Limb (tissue), 2 donors: Measurements from ENCODE around the gene GZF1.

ENCODE experiments used
- DNase-seq, 2 donors: peaks; one replicate each; pipeline ENCODE4 v3.0.0-alpha.2; 2016; ENCODE audit errors: extremely low spot score in 2 of 2

Gene GZF1

DNA sequence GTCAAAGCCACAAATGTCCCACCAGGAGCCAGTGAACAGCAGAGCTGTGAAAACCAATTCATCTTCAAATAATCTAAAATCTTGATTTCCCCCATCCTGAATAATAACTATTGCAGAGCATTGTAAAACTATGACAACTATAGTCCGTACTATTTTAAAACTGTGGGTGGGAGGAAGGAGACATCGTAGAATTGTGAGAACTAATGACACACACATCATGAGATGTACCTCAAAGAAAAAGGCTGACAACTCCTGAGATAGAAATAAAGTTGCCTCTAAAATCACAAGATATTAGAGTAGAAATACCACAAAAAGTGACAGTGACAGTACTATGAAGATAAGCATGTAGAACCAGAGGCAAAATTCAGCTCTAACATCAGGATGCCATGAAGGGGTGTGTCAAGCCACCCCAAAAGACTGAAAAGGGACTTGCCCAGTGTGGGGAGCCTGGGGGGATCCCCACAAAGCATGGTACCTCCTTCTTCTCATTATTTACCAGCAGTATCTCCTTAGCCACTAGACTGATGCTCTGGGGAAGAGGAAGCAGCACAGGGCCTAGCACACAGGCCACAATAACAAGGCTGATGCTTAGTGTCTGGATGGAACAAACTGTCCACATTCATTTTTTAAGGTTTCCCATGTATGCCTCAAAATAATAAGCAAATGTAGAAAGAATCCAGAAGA is 45.9 kb downstream of the GZF1 start:
- no peak for DNase-seq

- DNase-seq, result no peak
These were observed 47.0 kb downstream of the GZF1 start for GRCh38 chr20:23408957-23409356.

- no peak for DNase-seq
These were observed 47.8 kb downstream of the GZF1 start for GRCh38 chr20:23409800-23410199.

GRCh38 chr20:23410916-23411695 is 49.1 kb downstream of the GZF1 start:
- no peak for DNase-seq

DNA sequence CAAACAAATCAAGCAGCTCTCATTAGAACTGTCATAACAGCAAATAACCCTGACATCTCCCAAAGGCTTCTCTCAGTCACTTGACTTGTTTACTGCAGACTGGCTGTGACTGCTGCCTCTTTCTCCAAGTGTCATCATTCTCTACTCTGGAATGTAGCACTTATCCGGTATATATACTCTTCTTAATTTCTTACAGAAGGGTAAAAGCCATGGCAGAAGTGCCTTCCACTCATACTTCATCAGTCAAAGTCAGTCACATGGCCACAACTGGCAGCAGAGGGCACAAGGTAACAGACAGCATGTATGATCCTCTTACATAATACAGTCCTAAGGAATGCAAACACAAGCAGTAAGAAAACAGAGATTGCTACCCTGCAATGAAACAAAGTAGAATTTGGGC is 50.0 kb downstream of the GZF1 start:
- no peak for DNase-seq

- DNase-seq, result no peak
These were observed 52.0 kb downstream of the GZF1 start for GRCh38 chr20:23413862-23414422.

- DNase-seq, result no peak
These were observed 52.7 kb downstream of the GZF1 start for GRCh38 chr20:23414526-23415188.

- no peak for DNase-seq
These were observed 53.6 kb downstream of the GZF1 start for GRCh38 chr20:23415555-23415954.

DNA sequence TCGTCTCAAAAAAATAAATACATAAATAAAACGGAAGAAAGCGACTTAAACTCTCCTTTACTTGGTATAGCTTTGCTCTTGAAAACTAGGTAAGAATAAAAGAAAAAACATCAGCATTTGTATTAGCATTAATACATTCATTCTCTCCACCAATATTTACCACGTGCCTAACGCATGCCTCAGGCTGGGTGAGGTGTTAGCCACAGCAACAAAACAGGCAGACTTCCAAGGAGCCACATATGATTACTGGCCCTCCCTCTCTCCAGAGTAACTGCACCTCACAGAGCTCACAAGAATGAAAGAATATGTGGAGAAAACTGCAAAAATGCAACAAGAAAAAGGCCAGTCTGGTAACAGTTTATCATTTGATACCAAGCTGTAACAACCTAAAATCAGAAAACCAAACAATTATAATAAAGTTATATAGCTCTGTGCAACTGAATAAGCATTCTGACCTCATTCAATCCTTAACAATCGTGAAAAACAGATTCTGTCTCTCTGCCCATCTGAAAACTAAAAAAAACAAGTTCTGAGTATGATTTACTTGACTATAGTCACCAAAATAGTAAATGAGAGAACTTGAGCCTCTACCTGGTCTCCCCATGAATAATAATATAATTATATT is 54.1 kb downstream of the GZF1 start:
- no peak for DNase-seq

GRCh38 chr20:23417861-23418260 is 55.9 kb downstream of the GZF1 start:
- no peak for DNase-seq

DNA sequence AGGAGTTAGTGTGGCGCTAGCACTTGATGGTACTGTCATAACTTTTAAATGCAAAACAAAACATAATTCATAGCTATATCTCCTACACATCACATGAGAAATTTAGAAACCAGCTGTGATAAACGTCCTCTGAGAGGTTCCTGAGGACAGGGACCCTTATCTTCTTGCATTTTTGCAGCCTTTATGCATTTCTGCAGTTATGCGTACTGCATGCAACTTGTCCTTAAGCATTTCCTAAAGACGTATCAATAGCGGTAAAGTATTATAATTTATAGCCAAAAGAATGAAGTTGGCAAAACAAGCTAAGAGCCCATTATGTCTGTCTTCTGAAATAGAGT is 57.6 kb downstream of the GZF1 start:
- no peak for DNase-seq

DNA sequence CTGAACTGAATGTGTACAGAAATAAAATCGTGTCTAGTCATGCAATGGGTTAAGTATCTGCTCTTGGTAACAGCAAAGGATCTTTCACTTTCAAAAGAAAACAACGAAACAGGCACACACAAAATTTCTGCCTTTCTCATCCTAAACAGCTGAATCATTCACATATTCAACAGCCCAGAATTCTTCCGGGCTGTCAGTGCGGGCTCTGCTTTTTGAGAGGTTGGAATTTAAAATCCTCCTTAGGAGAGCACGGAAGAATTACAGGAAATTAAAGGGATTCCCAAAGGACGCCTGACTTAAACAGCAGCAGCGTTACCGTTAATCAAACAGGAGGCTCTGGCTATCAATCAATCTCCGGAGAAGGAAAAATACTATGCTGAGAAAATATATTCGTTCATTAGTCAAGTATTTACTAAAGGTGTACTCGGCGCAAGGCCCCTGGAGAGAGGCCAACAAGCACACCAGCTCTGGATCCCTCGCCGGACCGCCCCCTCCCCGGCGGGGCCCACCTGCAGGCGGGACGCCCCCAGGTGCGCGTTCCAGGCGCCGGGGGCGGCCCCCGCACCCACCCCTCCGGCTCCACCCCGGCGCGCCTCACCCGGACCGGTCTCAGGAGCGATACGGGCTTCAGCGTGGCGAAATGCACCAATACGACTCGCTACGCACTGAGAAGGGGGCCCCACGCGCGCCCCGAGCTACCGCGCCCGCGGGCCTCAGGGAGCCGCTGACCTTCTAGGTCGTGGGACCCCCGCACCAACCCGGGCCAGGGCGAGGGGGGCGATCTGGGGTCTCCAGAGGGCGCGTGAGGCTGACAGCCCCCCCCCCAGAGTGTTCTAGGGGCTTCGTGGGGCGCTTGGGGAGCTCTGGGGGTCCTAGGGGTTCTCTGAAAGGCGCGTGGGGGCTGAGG is 58.3 kb downstream of the GZF1 start:
- peak in 1 of 2 donors; percentile 65 for DNase-seq

- peak; percentile 95 to 97 for DNase-seq
These were observed 59.3 kb downstream of the GZF1 start, which contains the start of gene NAPB for GRCh38 chr20:23420943-23421931. TSS of gene NAPB (minus strand) at chr20:23421488. CDS start at chr20:23421402, 86 bp downstream.
